Trophoblast cell (in vitro differentiated cells and primary cell): ENCODE data around the gene CSGALNACT2.
A peak's percentile ranks its signal among the peaks of the same experiment; 100 is the strongest.

Experiments used
- DNase-seq, 2 donors: peaks; one replicate each; pipeline ENCODE4 v3.0.0-alpha.2; 2016
- H2AFZ ChIP-seq: 2 replicates; pipeline ENCODE4 v1.6.1; 2013; ENCODE audit warnings: low read length, moderate library complexity, mild to moderate bottlenecking; ENCODE audit not compliant: insufficient read depth, poor library complexity
- H2AK5ac ChIP-seq: 2 replicates; pipeline ENCODE4 v1.6.1; 2013; ENCODE audit warnings: mild to moderate bottlenecking, low read length
- H2BK120ac ChIP-seq: 2 replicates; pipeline ENCODE4 v1.6.1; 2013; ENCODE audit warnings: low read length, mild to moderate bottlenecking, moderate library complexity; ENCODE audit not compliant: insufficient read depth, poor library complexity
- H2BK12ac ChIP-seq: 2 replicates; pipeline ENCODE4 v1.6.1; 2013; ENCODE audit warnings: mild to moderate bottlenecking, low read length, moderate library complexity
- H2BK5ac ChIP-seq: 2 replicates; pipeline ENCODE4 v1.6.1; 2013; ENCODE audit warnings: low read length, low read depth, moderate library complexity, mild to moderate bottlenecking; ENCODE audit not compliant: poor library complexity
- H3K14ac ChIP-seq: 2 replicates; pipeline ENCODE4 v1.6.1; 2013; ENCODE audit warnings: mild to moderate bottlenecking, low read length
- H3K18ac ChIP-seq: 2 replicates; pipeline ENCODE4 v1.6.1; 2013; ENCODE audit warnings: mild to moderate bottlenecking, low read length
- H3K23ac ChIP-seq: 2 replicates; pipeline ENCODE4 v1.6.1; 2013; ENCODE audit warnings: low read length
- H3K27ac ChIP-seq: 2 replicates; pipeline ENCODE4 v1.5.1; 2013; ENCODE audit warnings: low read depth, mild to moderate bottlenecking, inconsistent platforms, low read length, moderate library complexity
- H3K27me3 ChIP-seq: 2 replicates; pipeline ENCODE4 v1.6.1; 2013; ENCODE audit warnings: inconsistent platforms, mild to moderate bottlenecking, low read length, moderate library complexity; ENCODE audit not compliant: insufficient read depth
- H3K36me3 ChIP-seq, 2 experiments: 1 replicate in 1 of 2; 2 replicates in 1 of 2; pipeline ENCODE4 v1.6.1; 2013; ENCODE audit warnings: low read length in 2 of 2, mild to moderate bottlenecking in 2 of 2, moderate library complexity in 1 of 2; ENCODE audit not compliant: insufficient read depth in 2 of 2, control insufficient read depth in 1 of 2
- H3K4ac ChIP-seq: 2 replicates; pipeline ENCODE4 v1.6.1; 2013; ENCODE audit warnings: low read depth, mild to moderate bottlenecking, low read length, moderate library complexity
- H3K4me1 ChIP-seq, 2 experiments: 1 replicate in 1 of 2; 2 replicates in 1 of 2; pipeline ENCODE4 v1.6.1; 2013; ENCODE audit warnings: low read length in 2 of 2, mild to moderate bottlenecking in 2 of 2, moderate library complexity in 1 of 2; ENCODE audit not compliant: insufficient read depth in 2 of 2, control insufficient read depth in 1 of 2
- H3K4me2 ChIP-seq: 2 replicates; pipeline ENCODE4 v1.6.1; 2013; ENCODE audit warnings: inconsistent platforms, mild to moderate bottlenecking, low read length, moderate library complexity
- H3K4me3 ChIP-seq: 2 replicates; pipeline ENCODE4 v1.5.1; 2013; ENCODE audit warnings: mild to moderate bottlenecking, low read depth, low read length, inconsistent platforms
- H3K79me1 ChIP-seq: one replicate; pipeline ENCODE4 v1.6.1; 2013; ENCODE audit warnings: low read length
- H3K79me2 ChIP-seq: 2 replicates; pipeline ENCODE4 v1.6.1; 2013; ENCODE audit warnings: low read length, mild to moderate bottlenecking; ENCODE audit not compliant: control insufficient read depth, insufficient read depth, poor library complexity
- H3K9ac ChIP-seq: 2 replicates; pipeline ENCODE4 v1.6.1; 2013; ENCODE audit warnings: mild to moderate bottlenecking, low read length
- H3K9me3 ChIP-seq: 2 replicates; pipeline ENCODE4 v1.6.1; 2013; ENCODE audit warnings: low read depth, mild to moderate bottlenecking, control low read depth, inconsistent platforms, low read length; ENCODE audit not compliant: insufficient read depth
- H4K12ac ChIP-seq: 2 replicates; pipeline ENCODE4 v1.6.1; 2013; ENCODE audit warnings: low read depth, mild to moderate bottlenecking, low read length, moderate library complexity
- H4K8ac ChIP-seq: 2 replicates; pipeline ENCODE4 v1.6.1; 2013; ENCODE audit warnings: low read depth, mild to moderate bottlenecking, low read length, moderate library complexity
- H4K91ac ChIP-seq: one replicate; pipeline ENCODE4 v1.6.1; 2013; ENCODE audit warnings: low read depth, mild to moderate bottlenecking, low read length, moderate library complexity
- WGBS: extraction: QIAGEN DNeasy Blood & Tissue Kit; methylation state at CpG from one replicate; pipeline ENCODE4 v1.1.7; 2013; ENCODE audit warnings: missing lambda C conversion rate; ENCODE audit not compliant: insufficient read length, insufficient coverage; ENCODE audit errors: extremely low coverage; 5-methylcytosine and 5-hydroxymethylcytosine counted together

Gene CSGALNACT2

DNA sequence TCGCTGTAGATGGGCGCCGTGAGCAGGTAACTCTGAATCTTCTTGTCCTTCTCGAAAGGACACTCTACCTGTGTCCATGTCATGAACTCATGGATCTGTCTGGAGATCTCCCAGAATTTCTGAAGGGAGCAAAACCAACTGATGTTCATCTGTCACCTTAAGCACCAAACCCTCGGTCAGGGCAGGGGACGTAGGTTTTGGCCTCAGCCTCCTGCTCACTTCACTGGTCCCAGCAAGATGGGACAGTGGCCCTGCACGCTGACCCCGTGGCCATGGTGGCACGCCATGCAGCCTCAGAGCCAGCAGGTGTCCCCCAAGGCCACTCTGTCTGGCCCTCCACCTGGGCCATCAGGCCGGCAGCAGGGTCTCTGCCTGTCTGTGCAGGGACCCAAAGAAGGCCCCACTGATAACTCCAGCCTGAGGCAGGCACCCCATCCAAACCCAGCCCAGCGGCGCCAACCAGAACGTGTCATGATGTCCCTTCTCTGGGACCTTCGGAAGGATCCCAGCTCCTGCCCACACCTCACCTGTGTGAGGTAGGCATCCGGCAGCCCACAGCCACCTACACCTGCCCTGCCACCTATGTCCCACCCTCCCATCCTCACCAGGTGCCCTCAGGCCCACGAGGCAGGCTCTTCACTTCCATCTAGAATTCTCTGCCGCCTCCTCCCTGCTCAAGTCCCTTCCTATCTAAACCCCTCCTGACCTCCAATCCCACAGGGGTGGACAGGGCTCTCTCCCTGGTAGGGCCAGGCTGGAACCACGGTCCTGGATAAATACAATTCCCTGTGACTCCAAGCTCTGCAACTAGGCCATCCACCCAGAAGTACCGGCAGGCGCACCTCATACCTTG lies 59.0 kb downstream of the CSGALNACT2 start:
- Histone ChIP-seq H2BK120ac (no peak overlapping the region), H2BK5ac (no peak overlapping the region), H3K23ac (no peak overlapping the region), H3K4ac (no peak overlapping the region), H3K9ac (no peak overlapping the region), H2BK12ac (no peak overlapping the region), H3K27me3 (no peaks in the 10 kb centered on the region), H3K4me2 (no peak overlapping the region), H3K36me3 (no peaks in the 10 kb centered on the region), H4K91ac (no peak overlapping the region), H4K12ac (no peak overlapping the region), H3K79me2 (no peaks in the 10 kb centered on the region), H3K4me1 (peaks cover 8 to 9% of the 10 kb centered on the region in 2 experiments), H3K4me3 (no peak overlapping the region), H4K8ac (no peak overlapping the region), H3K79me1 (no peaks in the 10 kb centered on the region), H2AFZ (no peak overlapping the region), H2AK5ac (no peak overlapping the region), H3K9me3 (no peaks in the 10 kb centered on the region), H3K27ac (no peak overlapping the region), H3K18ac (no peak overlapping the region), H3K14ac (no peak overlapping the region)
- DNase-seq = no peak
- no CpG with 5 or more reads among the region's 20 CpGs for WGBS

DNA sequence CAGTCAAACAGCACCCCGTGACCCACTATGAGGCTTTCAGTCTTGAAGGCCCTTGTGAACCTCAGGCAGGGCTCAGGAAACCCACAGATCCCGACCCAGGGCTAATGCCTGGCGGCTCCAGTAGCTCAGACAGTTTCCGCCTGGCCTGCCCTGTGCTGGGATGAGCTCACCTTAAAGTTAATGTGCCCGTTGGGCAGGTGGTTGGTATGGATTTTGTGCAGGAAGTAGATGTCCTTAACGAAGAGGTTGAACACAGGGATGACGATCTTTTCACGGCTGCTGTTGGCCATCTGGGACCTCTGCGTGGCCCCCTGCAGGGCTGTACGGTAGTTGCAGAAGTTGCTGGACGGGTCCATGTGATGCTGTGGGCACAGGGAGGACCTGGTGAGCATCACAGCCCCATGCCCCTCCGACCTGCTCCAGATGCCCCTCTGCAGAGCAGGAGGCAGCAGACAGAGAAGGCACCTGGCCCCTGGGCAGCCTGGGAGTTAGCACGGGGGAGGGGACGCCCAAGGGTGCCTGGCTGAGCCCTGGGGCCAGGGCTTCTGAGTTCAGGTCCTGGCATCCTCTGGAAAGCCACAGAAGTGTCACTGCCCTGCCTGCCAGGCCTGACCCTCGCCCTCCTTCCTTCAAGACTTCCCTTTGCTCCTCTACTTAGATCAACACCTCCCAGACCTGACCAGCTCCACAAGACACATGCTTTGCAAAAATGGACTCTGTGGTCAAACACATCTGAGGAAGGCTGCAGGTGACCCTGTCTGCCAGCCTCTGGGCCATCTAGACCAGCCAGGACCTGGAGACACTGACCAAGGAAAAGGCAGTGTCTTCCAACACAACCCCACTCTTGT lies 59.8 kb downstream of the CSGALNACT2 start:
- Histone ChIP-seq H3K14ac (no peak overlapping the region), H3K9ac (no peak overlapping the region), H3K36me3 (no peaks in the 10 kb centered on the region), H2BK5ac (no peak overlapping the region), H2AFZ (no peak overlapping the region), H2BK120ac (no peak overlapping the region), H2BK12ac (no peak overlapping the region), H3K4me1 (peaks cover 8 to 10% of the 10 kb centered on the region in 2 experiments), H4K12ac (no peak overlapping the region), H3K18ac (no peak overlapping the region), H3K23ac (no peak overlapping the region), H3K4me3 (no peak overlapping the region), H3K27me3 (no peaks in the 10 kb centered on the region), H3K79me2 (no peaks in the 10 kb centered on the region), H4K8ac (no peak overlapping the region), H3K9me3 (no peaks in the 10 kb centered on the region), H3K27ac (no peak overlapping the region), H3K4me2 (no peak overlapping the region), H4K91ac (no peak overlapping the region), H3K79me1 (no peaks in the 10 kb centered on the region), H2AK5ac (no peak overlapping the region), H3K4ac (no peak overlapping the region)
- no CpG with 5 or more reads among the region's 15 CpGs for WGBS
- DNase-seq = peak in 1 of 2 donors; percentile 42

DNA sequence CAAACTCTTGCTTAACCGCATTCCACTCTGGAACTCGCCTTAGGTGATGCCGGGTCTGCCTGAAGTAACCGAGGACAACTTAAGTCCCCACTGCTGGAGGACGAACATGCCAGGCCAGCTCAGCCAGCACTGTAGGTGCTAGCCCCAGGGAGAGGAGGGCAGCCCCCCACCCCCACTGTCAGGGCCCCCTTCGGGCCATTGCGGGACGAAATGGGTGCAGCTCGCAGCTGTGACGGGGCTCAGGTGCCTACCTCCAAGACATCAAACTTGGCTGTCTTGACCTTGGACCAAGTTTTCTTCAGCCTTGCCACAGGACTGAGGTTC lies 60.4 kb downstream of the CSGALNACT2 start:
- H3K18ac ChIP-seq = no peak overlapping the region
- no peak overlapping the region for H3K4ac ChIP-seq
- H2AFZ ChIP-seq = no peak overlapping the region
- peaks cover 8 to 10% of the 10 kb centered on the region in 2 experiments for H3K4me1 ChIP-seq
- peak; percentile 36 to 73 for DNase-seq
- no peak overlapping the region for H3K4me2 ChIP-seq
- no peaks in the 10 kb centered on the region for H3K27me3 ChIP-seq
- H3K23ac ChIP-seq = no peak overlapping the region
- no peaks in the 10 kb centered on the region for H3K79me2 ChIP-seq
- no peak overlapping the region for H2BK5ac ChIP-seq
- H4K8ac ChIP-seq = no peak overlapping the region
- H3K36me3 ChIP-seq = no peaks in the 10 kb centered on the region
- no peak overlapping the region for H3K9ac ChIP-seq
- no peak overlapping the region for H4K91ac ChIP-seq
- H4K12ac ChIP-seq = no peak overlapping the region
- no peak overlapping the region for H3K4me3 ChIP-seq
- no peak overlapping the region for H3K27ac ChIP-seq
- H3K79me1 ChIP-seq = no peaks in the 10 kb centered on the region
- no CpG with 5 or more reads among the region's 10 CpGs for WGBS
- H3K14ac ChIP-seq = no peak overlapping the region
- no peaks in the 10 kb centered on the region for H3K9me3 ChIP-seq
- H2BK120ac ChIP-seq = no peak overlapping the region
- no peak overlapping the region for H2BK12ac ChIP-seq
- H2AK5ac ChIP-seq = no peak overlapping the region

DNA sequence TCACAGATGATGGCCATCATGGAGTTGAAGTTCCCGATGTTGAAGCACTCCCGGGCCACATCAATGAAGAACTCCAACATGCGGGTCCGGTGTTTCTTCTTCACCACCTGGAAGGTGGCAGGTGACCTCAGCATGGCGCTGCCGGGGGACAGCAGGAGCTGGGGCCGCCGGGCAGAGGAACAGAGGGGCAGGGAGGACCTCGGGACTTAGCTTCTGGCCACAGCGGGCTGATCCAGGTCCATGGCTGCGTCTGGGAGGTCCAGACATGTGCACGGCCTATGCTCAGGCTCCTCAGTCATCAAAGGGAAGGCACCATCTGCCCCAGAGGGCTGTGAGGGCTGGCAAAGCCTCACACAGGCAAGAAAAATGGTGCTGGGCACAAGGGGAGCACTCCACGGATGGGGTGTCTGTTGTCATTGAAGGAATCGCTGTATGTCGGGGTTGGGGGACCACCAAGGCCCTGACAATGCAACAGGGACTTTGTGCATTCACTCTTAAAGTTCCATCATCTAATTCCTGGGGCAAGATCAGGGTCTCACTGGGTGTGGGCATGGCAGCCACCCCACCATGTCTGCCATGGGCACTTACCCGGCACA lies 60.9 kb downstream of the CSGALNACT2 start:
- no peak overlapping the region for H4K12ac ChIP-seq
- no peak overlapping the region for H2BK5ac ChIP-seq
- H3K18ac ChIP-seq = no peak overlapping the region
- H3K14ac ChIP-seq = no peak overlapping the region
- H3K36me3 ChIP-seq = no peaks in the 10 kb centered on the region
- WGBS = no CpG with 5 or more reads among the region's 16 CpGs
- no peak overlapping the region for H3K4ac ChIP-seq
- no peak overlapping the region for H4K91ac ChIP-seq
- no peaks in the 10 kb centered on the region for H3K79me2 ChIP-seq
- no peak overlapping the region for H2BK120ac ChIP-seq
- H3K4me3 ChIP-seq = no peak overlapping the region
- no peaks in the 10 kb centered on the region for H3K9me3 ChIP-seq
- H4K8ac ChIP-seq = no peak overlapping the region
- no peak overlapping the region for H3K9ac ChIP-seq
- H2AFZ ChIP-seq = no peak overlapping the region
- DNase-seq = no peak
- H3K23ac ChIP-seq = no peak overlapping the region
- no peaks in the 10 kb centered on the region for H3K27me3 ChIP-seq
- H3K4me1 ChIP-seq = peaks cover 8 to 10% of the 10 kb centered on the region in 2 experiments
- no peak overlapping the region for H3K4me2 ChIP-seq
- no peak overlapping the region for H2BK12ac ChIP-seq
- H3K27ac ChIP-seq = no peak overlapping the region
- no peak overlapping the region for H2AK5ac ChIP-seq
- no peaks in the 10 kb centered on the region for H3K79me1 ChIP-seq
